GM18868 (cell line): Measurements from ENCODE around the gene MGST2.
"Not testable (repeated sequence)": the region's sequence is repeated elsewhere in the genome, so short reads cannot be mapped to it uniquely, and the experiment has no call there.

Source experiments
- ATAC-seq: cut with Tn5 transposase; IDR thresholded peaks from one replicate; pipeline ENCODE4 v1.9.1; 2021; ENCODE audit warnings: mild to moderate bottlenecking, moderate library complexity; ENCODE audit not compliant: unreplicated experiment

MGST2 gene

DNA sequence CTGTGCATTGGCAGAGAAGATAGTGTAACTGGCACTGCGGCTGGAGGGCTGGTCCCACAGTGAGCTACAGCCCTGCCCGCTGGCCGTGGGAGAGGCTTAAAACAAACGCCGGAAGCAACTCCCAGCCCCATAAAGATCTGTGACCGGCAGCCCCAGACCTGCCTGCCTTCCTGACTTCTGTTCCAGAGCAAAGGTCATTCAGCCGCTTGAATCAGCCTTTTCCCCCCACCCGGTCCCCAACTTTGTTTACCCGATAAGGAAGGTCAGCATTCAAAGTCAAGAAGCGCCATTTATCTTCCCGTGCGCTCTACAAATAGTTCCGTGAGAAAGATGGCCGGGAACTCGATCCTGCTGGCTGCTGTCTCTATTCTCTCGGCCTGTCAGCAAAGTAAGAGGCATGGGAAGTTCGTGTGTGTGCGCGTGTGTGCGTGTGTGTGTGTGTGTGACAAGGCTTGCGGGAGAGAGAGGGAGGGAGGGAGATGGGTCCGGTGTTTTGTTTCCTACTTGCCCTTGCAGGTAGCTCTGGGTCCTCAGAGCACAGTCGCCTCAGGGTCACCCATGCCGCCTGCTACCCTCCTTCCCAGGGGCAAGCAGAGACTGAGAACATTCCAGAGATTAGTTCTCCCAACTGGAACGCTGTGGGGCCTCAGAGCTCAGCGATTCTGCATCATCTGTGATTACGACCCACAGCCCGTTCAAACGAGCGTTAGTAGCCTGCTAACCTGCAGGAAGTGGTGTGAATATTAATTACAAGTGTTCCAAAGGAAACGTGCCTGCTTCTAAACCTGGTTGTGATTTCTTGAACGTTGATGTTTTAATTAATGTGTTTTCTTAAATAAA is at the start of gene MGST2:
TSS of gene MGST2 (plus strand) at position 130 of the 840 bp plus-strand sequence. CDS start at position 331, 201 bp downstream.
- peak; percentile 82 for ATAC-seq

DNA sequence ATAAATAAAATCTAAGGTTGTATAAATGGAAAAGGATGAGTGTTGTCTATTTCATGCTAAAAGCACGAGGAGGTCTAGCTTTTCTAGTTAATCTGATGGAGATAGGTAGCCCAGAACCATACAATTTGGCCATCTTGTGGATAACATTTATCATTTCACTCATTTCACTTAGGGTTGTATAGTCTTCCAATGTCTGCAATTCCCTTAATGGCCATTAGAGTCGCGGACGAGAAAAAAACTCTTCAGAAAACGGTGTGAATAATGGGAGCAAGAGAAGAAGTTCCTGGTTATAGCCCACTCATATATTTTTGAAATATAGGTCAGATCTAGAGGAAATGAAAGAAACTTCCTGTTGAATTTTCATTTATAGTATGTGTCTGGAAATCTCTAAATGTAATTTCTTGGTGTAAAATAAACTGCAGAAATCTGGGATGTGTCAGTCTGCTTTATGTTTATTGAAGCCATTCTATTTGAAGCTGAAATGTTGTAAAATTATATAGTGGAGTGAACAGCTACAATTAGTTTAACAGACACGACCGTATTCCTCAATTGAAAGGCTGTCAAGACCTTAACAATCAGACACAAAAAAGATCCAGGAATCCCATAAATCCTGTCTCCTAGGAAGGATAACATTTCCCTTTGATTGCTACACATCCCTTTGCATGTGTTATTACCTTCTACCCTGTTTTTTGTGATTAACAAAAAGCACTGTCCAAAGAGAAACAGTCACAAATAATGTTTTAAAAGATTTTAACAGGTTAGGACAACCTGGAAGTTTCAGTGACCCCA is 47.7 kb upstream of the MGST2 start:
- peak; percentile 54 for ATAC-seq

DNA sequence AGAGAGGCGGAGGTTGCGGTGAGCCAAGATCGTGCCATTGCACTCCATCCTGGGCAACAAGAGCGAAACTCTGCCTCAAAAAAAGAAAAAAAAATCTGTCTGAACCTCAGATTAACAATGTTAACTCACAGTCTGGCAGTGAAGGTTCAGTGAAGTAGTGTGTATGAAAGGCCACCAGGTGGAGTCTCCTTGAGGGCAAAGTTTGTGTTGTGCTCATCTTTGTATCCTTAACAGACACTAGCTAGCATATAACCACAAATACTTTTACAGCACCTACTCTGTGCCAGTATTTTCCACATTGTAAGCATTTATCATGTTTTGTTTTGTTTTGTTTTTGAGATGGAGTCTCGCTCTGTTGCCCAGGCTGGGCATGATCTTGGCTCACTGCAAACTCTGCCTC is 46.0 kb upstream of the MGST2 start:
- ATAC-seq, result peak; percentile 89

DNA sequence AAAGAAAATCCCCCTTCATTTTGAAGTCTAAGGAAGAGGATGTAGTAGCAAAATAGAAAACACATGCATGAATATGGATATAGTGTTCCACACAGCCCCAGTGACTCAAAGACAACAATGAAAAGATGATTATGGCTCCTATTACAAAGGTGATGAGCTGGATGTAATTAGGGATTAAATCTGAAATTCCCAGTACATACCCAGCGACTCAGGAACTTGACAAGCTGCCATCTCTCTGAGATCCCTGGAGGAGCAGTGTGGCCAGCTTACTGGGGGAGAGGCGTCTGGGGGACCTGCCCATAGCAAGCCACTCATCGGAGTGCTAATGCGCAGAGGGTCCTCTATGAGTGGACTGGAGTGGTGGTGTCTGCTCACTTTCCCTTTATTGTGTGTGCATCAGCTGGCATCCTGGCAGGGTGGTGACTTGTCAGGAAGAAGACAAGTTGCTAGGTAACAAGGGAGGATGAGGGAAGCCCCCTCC is 42.7 kb upstream of the MGST2 start:
- ATAC-seq, result no peak

DNA sequence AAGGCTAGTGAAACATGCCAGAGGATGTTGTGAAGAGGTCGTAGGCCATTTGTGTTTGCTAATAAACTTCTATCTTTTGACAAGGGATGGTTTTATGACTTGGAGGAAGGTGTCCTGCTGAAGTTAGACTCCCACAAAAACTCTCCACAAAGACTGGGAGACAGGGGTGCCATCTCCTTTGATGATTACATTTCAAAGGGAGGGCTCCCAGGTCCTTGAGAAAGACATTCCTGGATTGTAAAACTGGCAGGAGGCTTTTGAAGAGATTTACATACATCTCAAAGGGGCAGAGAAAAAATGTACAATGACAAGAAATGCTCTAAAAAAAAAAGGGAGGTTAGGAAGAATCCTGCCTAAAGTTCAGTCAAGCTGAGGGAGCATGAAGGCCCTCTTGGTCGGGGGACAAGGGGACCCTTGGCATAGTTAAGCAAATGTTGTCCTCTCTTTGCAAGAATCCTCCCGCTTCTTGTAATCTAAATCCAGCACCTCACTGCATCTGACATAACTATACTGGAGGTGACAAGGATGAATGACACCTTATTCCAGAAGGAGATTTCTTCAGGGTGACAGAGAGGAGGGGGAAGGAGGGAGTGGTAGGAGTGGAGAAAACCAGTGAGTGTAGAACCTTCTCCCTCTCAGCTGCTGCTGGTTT is 41.1 kb upstream of the MGST2 start:
- ATAC-seq, result no peak

DNA sequence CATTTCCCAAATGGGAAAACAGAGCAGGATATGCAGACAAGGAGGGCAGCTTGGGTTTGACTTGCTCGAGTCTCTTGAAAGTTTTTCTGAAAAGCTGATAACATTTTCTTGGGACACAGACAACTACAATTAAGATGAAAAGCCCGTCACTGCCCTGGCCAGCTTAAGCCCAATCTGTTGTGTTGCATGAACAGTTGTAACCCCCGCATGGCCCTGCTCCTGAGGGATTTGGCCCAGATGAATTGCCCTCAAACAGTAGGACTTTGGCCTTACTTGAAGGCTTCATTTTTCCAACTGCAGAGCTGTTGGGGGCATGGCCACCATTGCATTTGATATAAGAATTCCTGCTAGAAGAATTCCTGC is 40.5 kb upstream of the MGST2 start:
- no peak for ATAC-seq

DNA sequence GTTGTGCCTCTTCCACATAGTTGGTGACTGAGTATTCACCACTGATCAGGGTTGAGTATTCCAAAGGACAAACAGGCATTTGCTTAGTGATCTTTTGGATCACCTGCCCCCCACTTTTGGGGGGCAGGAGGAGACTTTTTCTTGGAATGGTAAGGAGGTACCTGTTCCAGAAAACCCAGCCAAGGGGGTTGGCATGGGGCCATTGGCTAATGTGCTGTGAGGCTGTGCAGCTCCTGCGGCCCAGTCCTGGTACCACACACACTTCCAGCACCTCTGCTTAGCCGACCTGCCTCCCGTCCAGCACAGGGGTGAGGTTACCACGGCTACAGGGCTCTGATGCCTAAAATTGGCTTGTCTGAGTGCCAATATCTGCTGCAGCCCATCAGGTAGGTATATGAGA is 40.1 kb upstream of the MGST2 start:
- ATAC-seq, result no peak

DNA sequence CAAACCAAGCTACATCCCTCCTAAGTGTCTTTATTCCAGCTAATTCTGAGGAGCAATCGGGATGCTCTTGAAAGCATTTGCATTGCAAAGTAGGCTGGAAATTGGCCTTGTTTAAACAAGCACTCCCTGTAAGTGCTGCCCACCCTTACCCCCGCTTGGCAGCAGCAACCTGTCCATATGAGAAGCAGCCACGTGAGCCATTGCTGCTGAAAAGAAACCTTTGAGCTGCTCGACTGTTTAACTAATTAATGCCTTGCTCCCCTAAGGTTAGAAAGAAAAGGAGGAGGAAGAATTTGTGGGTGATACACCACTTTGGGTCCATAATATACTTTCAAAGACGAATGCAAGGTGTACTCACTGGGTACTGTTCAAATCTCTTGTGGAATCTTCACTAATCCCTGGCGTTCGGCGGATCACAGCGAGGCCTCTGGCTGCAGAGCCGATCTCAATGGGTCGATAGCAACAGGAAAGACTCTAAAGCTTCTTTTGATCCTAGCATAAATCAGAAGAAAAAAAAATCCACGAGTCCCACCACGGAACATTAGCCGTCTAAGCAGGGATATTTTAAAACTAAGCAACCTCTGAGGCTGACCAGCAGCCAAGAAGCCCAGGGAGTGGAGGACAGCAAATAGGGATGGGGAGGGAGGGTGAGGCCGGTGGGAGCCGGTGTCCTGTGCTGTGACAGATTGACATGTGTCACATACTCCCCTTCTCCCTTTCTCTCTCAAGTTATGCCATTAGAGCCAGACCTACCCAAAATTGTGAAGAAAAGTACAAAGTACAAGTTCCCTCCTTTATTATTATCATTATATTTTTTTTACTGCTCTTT is 37.2 kb upstream of the MGST2 start:
- ATAC-seq, result no peak

DNA sequence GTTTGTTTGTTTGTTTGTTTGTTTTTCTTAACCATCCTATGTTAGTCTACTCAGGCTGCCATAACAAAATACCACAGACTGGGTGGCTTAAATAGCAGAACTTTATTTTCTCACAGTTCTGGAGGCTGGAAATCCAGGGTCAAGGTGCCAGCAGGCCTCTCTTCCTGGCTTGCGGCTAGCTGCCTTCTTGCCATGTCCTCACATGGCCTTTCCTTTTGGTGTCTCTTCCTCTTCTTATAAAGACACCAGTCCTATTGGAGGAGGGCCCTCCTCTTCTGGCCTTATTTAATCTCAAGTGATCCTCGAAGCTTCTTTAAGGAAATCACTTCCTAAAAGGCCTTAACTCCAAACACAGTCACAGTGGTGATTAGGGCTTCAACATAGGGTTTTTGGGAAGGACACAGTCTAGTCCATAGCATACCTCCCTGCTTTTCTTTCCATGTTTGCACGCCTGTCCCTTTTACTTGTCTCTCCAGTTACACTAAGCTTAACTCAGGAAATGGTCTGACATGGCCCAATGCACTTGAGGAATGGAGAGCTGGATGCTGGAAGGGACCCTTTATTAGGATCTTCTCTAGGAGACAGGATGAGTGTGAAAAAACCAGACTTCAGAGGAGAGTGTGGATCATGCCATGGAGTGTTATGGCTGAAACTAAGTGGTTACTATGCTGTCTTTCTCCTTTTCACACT is 36.0 kb upstream of the MGST2 start:
- no peak for ATAC-seq

DNA sequence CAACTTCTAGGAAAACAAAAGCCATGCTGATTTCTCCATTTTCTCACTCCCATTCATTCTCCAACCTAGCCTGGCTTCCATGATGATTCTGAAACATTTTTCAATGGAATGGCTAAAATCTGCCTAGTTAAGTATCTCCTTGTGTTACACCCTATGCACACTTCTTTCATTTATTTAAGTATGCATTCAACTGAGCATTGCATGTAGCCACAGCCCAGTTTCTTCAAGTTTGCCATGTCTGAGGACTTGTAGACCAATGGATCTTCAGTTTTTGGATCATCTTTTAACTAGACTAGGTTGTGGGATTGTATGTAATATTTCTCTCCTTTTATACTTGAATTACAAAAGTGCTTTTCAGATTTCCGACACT is 35.5 kb upstream of the MGST2 start:
- no peak for ATAC-seq

DNA sequence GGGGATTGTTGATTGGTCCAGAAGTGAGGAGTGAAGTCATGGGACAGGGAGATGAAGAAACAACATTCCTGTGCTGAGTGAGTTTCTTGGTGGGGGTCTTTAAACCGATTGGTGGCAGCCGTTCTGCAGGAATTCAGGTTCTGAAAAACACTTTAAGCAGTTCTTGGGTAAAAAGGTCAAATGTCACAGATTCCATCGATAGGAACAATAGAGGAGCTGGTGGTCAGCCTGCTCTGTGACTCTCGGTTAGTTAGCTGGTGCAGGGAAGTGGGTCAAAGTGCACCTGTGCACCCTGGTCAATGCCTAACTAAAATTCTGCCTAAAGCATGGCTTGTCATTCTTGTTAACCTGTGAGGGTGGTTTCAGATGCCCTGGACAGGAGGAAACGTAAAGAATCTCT is 34.6 kb upstream of the MGST2 start:
- no peak for ATAC-seq

DNA sequence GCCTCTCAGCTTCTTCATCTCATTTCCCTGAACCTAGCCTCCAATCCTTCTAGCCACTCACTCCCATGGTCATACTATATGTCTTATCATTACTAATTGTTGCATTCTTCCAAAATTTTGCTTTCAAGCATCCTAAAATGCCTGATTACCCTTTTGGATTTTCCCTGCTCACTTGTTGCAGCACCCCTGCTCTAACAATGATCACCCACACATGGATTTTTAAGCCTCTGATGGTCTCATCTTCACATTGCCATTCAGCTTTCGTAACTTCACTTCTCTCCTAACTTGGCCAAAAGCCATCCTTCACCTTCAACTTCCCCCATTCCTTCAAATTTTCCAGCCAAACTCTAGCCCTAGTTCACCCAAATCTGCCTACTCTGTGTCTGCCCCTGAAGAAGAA is 33.8 kb upstream of the MGST2 start:
- no peak for ATAC-seq

DNA sequence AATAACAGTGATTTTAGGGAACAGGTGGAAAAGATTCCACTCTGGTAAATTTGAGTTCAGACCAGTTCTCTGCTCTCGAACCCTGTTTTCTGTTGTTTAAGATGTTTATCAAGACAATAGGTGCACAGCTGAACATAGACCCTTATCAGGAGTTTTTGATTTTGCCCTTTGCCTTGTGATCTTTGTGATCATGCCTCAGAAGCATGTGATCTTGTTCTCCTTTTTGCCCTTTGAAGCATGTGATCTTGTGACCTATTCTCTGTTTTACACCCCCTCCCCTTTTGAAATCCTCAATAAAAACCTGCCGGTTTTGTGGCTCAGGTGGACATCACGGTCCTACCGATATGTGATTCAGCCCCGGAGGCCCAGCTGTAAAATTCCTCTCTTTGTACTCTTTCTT is 32.9 kb upstream of the MGST2 start:
- ATAC-seq, result not testable (repeated sequence)

DNA sequence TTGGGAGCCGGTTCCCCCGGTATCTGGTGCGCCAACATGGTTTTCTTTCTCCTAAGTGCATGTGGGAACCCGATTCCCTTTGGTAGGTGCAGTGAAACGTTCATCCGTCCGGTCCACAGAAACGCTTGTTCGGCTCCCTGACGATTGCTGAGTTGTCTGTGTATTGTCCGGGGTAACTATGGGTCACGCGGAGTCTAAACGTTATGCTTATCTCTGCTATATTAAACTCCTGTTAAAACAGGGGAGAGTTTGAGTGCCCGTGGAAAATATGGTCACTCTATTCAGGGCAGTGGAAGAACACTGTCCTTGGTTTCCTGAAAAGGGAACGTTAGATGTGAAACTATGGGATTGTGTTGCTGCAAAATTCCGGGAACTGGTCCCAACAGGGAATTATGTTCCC is 32.4 kb upstream of the MGST2 start:
- ATAC-seq, result no peak

DNA sequence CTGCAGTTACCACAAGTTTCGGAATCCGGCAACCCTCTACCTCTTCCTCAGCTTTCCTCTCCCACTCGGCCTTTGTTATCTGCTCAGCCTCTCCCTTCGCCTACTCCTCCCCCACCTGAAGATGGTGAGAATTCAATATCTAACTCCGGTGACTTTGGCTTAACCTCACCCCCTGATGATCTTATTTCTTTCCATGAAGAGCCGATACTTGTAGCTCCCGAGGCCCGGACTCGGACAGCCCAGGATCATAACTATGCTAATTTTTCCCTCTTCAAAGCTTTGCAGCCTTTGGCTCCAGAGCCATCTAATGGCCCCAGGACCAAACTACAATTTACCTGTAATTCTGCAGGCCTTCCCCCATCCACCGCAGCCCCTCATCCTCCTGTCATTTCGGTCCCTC is 32.0 kb upstream of the MGST2 start:
- ATAC-seq, result no peak

DNA sequence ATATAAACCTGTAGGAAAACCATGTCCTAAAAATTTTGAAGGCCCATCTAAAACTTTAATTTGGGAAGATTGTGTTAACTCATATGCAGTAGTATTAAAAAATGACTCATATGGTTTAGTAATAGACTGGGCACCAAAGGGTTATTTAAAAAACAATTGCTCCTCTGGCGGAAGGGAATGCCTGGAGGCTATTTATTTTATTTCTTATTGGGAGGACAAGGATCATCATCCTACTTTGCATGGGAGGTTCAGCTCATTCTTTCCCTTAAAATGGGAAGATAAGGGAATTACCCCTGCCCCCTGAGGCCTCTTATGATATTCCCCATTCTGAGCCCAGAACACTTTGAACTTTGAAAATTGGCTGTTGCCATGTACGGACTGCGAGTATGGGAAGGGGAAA is 29.7 kb upstream of the MGST2 start:
- no peak for ATAC-seq

DNA sequence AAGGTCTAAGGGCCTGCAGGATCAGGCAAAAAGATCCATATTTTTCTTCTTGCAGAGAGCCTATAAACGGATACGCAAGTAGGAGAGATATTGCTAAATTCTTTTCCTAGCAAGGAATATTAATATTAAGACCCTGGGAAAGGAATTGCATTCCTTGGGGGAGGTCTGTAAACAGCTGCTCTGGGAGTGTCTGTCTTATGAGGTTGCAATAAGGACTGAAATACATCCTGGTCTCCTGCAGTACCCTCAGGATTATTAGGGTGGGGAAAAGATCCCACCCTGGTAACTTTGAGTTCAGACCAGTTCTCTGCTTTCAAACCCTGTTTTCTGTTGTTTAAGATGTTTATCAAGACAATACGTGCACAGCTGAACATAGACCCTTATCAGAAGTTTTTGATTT is 27.3 kb upstream of the MGST2 start:
- ATAC-seq, result not testable (repeated sequence)

DNA sequence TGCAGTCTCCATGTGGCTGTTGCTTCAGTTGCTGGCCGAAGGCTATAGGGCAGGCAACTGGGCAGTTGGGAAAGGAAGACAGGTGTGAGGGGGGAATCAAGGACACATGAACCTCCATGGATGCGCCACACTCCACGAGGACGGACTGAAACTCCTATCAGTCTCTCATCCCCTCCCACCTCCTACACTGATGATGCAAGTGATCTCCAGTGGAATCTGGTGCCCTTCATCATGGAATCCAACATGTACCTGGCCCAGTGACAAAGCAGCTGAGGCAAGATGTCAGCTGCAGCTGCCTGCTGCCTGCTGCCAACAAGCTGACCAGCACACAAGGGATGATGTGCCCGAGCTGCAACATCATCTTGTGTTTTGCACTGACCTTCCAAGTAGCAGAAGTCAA is 26.0 kb upstream of the MGST2 start:
- no peak for ATAC-seq

DNA sequence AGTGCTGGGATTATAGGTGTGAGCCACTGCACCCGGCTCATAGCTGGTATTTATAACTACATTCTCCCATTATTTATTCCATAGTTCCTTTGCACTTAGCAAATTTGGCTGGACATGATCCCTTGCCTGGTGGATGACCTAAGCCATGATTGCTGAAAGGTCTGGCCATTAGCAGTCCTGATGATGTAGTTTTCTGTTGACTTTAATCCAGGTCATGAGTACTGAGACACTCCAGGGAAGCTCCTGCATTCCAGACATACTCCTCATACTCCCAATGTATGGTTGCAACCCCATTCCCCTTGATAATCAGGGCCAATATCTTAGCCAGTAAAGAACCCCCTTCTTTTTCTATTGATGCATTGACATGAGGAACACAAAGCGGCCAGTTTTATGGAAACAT is 24.4 kb upstream of the MGST2 start:
- no peak for ATAC-seq

DNA sequence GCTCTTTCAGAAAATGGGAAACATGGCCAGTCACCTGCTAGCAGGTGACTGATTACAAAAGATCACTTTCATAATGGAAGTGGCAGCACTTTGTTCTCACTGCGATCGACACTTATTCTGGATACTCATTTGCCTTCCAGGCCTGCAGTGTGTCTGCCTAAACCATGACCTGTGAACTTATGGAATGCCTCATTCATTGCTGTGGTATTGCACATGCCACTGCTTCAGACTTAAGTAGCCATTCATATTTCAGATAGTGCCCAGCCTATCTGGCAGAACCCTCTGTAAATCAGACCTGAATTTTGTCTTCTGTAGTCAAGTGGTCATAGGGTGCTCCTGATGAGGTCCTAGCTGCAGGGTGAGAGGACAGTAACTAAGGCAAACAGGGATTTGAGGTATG is 23.3 kb upstream of the MGST2 start:
- no peak for ATAC-seq
